ENCODE data around the gene ZNF804B.

The ZNF804B gene

DNA sequence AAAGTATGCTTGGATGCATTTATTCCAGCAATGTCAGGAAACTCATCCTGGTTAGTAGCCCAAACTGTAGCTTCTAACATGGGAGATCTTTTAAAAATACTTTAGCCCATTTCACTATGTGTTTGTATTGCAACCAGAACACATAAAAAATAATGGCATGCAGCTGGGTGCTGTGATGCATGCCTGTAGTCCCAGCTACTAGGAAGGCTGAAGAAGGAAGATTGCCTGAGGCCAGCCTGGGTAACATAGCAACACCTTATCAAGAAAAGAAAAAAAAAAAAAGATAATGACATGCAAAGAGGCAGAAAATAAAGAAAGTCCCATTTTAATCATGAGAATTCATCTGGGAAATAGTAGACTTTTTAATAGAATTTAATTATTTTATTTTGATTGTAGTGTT lies 553.1 kb downstream of the ZNF804B start:
- no peak for DNase-seq

DNA sequence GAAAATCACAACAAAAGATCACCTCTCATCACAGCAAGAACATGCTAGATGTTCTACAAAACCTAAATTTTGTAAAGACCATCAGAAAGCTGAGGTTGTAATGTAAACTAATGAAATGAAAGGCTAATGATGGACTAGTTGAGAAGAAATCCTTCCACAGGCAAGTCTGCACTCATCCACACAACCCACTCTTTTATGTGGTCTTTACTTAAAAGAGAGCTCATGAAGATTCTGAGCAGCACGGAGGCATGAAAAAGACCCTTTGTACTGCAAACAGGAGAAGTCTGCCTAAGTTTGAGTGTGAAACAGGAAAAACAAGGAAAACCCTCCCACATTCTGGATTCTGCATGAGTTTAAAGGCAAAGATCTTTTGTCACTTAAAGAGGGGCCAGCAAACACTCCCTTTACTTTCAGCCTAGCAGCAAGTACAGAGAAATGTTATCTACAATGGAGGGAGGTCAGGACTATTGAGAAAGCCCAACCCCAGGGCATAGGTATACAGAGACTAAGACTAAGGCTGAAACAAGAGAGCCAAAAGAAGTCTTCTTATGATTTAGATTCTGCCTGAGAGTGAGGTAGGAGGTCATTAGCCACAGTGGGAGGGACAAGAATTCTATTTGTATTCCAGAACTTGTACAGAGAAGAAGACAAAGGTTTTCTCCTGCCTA lies 557.2 kb downstream of the ZNF804B start:
- no peak for DNase-seq

DNA sequence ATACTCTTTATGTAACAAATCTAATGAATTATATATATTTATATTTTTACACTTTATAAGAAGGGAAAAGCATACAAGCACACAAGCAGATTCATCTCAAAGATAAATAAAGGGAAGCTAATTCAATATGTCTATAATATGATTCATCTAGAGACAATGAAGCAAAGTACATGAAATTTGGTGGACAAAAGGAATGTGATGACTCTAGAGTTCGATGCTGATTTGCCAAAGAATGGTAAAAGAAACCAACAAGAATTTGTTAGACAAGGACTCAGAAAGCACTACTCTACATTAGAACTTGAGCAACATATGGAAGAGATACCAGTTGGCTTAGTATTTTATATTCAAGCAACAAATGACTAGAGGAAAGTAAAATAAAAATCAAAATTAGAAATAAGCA lies 572.5 kb downstream of the ZNF804B start:
- no peak for DNase-seq

DNA sequence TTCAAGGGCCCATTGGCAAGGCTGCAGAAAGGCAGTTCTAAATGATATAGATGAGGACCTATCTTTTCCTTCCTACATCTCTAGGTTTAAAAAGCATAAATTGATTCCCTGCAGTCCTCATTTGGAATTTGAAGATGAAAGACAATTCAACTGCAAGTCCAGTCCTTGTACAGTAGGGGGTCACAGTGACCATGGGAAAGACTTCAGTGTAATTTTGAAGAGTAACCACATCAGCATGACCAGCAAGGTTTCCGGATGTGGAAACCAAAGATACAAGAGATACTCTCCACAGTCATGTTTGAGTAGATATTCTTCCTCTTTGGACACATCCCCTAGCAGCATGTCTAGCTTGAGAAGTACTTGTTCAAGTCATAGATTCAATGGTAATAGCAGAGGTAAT lies 575.3 kb downstream of the ZNF804B start:
- no peak for DNase-seq

DNA sequence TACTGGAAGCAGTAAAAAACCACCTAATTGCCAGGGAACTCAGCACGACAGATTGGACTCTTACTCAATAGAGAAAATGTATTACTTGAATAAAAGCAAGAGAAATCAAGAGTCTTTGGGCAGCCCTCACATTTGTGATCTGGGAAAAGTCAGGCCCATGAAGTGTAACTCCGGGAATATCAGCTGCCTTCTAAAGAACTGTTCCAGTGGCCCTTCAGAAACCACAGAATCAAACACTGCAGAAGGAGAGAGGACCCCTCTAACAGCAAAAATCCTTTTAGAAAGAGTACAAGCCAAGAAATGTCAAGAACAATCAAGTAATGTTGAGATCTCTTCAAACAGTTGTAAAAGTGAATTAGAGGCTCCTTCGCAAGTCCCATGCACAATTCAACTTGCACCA lies 576.0 kb downstream of the ZNF804B start:
- no peak for DNase-seq

DNA sequence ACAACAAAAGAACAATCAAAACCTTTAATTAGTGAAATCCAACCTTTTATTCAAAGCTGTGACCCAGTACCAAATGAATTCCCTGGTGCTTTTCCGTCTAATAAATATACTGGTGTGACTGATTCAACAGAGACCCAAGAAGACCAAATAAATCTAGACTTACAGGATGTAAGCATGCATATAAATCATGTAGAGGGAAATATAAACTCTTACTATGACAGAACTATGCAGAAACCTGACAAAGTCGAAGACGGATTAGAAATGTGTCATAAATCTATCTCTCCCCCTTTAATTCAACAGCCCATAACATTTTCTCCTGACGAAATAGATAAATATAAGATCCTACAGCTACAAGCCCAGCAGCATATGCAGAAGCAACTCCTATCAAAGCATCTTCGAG lies 576.6 kb downstream of the ZNF804B start:
- no peak for DNase-seq

DNA sequence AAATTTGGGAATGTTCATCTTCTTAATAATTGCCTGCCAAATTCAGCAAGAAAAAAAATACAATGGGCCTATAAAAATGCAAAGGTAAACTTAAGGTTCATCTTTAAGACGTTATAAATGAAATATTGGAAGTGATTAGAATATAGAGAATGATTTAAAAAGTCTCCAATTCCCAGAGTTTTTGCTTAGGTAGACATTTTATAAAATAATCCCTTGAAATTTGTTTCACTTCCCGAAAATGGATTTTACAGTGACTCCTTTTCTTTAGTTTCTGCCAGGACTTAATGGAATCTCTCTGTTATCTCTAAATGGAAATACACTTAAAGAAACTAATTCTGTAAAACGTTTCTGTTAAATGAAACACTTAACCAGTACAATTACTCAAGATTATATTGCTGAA lies 580.2 kb downstream of the ZNF804B start:
- DNase-seq: no peak

DNA sequence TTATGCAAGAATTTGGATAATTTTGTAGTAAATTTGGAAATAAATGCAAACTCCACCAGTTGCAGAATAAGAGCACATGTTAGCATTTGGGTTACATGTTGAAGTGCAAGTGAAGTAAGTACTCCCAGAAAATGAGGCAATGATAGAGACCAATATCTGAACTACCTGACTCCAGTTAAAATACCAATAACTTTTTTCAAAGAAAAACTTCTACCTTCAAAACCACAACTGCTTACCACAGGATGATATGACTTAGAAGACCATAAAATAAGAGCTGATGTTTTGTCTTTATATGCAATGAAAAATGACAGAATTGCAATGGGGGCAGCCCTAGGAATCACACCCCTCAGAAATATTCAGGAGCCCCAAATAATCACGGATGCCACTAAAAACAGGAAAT lies 597.6 kb downstream of the ZNF804B start:
- DNase-seq: no peak

DNA sequence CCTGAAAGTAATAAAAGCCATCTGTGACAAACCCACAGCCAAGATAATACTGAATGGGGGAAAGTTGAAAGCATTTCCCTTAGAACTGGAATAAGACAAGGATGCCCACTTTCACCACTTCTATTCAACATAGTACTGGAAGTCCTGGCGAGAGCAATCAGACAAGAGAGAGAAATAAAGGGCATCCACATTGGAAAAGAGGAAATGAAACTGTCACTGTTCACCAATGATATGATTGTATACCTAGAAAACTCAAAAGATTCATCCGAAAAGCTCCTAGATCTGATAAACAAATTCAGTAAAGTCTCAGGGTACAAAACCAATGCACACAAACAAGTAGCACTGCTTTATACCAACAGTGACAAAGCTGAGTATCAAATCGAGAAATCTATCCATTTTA lies 617.7 kb downstream of the ZNF804B start:
- DNase-seq: no peak

DNA sequence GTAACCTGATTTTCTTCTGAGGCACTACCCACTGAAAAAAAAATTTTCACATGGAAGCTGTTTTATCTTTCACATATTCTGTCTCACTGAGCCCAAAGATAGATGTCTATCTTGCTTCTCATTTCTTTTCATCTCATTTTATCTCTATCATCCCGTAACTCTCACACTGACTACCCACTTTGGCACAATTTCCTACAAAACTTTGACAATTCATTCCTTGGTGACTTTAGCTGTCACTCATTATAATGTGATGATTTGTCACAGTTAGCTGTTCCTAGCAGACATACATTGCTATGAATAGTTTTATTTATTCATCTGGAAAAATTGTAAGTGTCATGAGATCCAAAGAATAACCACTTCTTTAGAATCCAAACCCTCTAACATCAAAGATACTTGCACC lies 625.9 kb downstream of the ZNF804B start:
- no peak for DNase-seq

All from EL (cell line).